ENCODE data around the gene RFC2.

DNA sequence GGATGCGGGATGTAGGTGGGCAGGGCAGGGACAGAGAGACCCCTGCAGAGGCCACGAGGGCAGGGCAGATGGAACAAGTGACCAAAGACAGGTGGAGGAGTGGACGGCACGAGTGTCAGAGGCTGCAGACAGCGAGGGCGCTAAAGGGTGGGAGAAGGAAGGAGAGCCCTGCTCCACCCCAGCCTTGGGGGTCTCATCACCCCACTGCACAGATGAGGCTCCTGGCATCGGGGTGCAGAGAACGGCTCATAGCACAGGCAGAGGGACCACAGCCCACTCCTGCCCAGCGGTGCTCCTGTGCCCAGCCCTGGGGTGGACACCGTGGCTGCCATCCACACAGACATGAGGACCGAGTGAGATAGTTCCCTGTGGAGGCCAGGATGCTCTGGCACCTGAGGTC is 46.6 kb downstream of the RFC2 start:
- TF ChIP-seq, protein P1, sequence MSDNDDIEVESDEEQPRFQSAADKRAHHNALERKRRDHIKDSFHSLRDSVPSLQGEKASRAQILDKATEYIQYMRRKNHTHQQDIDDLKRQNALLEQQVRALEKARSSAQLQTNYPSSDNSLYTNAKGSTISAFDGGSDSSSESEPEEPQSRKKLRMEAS (IDR thresholded peaks at IDR 0.05) = no peak
- TF ChIP-seq POLR2A (IDR thresholded peaks at IDR 0.05; ENCODE audit: low read length) = no peak
- TF ChIP-seq JUNB (IDR thresholded peaks at IDR 0.05) = no peak
- no peak for TF ChIP-seq CTCF (IDR thresholded peaks at IDR 0.05)
- TF ChIP-seq ESRRA (IDR thresholded peaks at IDR 0.05; ENCODE audit: borderline replicate concordance, low read length) = no peak
- TF ChIP-seq SMC3 (IDR thresholded peaks at IDR 0.05) = no peak
- TF ChIP-seq POLR2AphosphoS2 (conservative IDR thresholded peaks at IDR 0.05; ENCODE audit: low read length) = no peak
- no peak for TF ChIP-seq JUN (IDR thresholded peaks at IDR 0.05)
- no peak for TF ChIP-seq HOXB5 (CRISPR knock-in tag; IDR thresholded peaks at IDR 0.05)
- TF ChIP-seq USF2 (IDR thresholded peaks at IDR 0.05) = no peak
- TF ChIP-seq, protein P2, sequence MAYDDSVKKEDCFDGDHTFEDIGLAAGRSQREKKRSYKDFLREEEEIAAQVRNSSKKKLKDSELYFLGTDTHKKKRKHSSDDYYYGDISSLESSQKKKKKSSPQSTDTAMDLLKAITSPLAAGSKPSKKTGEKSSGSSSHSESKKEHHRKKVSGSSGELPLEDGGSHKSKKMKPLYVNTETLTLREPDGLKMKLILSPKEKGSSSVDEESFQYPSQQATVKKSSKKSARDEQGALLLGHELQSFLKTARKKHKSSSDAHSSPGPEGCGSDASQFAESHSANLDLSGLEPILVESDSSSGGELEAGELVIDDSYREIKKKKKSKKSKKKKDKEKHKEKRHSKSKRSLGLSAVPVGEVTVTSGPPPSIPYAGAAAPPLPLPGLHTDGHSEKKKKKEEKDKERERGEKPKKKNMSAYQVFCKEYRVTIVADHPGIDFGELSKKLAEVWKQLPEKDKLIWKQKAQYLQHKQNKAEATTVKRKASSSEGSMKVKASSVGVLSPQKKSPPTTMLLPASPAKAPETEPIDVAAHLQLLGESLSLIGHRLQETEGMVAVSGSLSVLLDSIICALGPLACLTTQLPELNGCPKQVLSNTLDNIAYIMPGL (CRISPR knock-in tag; IDR thresholded peaks at IDR 0.05; ENCODE audit: borderline replicate concordance) = no peak
- TF ChIP-seq, protein P3, sequence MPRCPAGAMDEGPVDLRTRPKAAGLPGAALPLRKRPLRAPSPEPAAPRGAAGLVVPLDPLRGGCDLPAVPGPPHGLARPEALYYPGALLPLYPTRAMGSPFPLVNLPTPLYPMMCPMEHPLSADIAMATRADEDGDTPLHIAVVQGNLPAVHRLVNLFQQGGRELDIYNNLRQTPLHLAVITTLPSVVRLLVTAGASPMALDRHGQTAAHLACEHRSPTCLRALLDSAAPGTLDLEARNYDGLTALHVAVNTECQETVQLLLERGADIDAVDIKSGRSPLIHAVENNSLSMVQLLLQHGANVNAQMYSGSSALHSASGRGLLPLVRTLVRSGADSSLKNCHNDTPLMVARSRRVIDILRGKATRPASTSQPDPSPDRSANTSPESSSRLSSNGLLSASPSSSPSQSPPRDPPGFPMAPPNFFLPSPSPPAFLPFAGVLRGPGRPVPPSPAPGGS (IDR thresholded peaks at IDR 0.05) = no peak
- TF ChIP-seq HDAC2 (IDR thresholded peaks at IDR 0.05) = no peak
